Activated CD4-positive, alpha-beta T cell treated with anti-CD3 and anti-CD28 coated beads, Interleukin-10, Interleukin-2, amounts not matched to agents 100 ng/mL and 50 ng/mL, durations not matched to agents 16 hours and 8 hours (primary cell): ENCODE results near the gene CBX3.
"Not testable (repeated sequence)": the region's sequence is repeated elsewhere in the genome, so short reads cannot be mapped to it uniquely, and the experiment has no call there.

Experiments used
- DNase-seq: peaks from one replicate; pipeline ENCODE4 v3.0.0-alpha.2; 2020

Gene CBX3

DNA sequence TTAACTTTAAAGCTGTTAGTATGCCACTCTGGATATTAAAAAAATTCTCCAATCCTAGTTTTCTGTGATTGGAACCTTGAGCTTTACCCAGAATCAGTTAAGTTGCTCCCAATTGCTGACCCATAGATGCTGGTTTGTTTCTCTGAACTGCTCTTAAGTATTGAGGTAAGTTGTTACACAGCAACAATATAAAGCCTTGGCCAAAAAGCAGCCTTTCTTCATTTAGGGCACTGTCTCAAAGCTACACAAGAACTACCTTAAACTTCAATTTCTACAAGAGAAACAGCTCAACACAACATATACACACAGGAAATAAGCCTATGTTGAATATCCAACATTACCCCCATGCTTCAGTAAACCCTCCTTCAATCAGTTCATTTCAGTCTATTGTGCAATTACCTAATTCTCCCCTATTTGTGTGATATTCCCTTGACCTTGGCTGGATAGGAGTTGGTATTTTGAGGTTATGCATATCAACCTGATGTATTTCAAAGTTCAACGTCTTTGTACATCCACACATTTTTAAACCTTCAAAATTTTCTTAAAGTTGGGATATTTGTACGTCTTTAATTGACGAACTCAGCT is 12.5 kb upstream of the CBX3 start:
- DNase-seq = no peak

DNA sequence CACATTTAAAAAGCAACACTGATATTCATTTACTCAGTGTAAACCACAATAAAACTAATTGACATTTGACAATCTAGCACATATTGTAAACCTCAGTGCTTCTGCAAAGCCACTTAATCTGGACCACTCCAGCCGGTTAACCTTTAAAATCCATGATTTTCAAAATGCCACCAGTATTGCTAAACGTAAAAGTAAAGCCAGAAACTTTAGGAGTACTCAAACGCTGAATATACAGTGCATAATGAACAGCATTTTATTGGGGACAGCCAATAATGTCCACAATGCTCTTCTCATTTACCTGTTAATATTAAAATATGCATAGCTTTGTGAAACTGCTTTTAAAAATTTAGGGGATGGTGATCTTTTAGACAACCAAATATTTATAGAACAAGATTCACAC is 11.8 kb upstream of the CBX3 start:
- DNase-seq = no peak

DNA sequence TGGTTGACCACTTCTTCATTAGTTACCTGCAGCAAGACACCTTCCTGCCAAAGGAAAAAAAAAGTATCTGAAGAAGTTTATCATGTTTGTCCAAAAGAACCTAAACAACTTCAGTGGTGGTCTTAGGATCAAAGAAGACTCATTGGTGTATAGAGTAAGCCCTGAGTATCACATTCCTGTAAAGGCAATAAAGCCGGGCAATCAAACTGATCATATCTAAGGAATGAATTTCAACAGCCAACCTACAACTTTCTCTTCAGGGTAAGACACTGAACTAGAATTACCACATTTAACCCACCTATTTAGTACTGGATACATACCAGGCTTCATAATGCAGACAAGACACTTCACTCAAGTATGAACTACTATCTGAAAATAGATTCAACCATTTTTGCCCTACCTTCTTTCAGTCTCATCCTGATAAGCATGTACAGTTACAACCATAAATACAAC is 11.1 kb upstream of the CBX3 start:
- no peak for DNase-seq

DNA sequence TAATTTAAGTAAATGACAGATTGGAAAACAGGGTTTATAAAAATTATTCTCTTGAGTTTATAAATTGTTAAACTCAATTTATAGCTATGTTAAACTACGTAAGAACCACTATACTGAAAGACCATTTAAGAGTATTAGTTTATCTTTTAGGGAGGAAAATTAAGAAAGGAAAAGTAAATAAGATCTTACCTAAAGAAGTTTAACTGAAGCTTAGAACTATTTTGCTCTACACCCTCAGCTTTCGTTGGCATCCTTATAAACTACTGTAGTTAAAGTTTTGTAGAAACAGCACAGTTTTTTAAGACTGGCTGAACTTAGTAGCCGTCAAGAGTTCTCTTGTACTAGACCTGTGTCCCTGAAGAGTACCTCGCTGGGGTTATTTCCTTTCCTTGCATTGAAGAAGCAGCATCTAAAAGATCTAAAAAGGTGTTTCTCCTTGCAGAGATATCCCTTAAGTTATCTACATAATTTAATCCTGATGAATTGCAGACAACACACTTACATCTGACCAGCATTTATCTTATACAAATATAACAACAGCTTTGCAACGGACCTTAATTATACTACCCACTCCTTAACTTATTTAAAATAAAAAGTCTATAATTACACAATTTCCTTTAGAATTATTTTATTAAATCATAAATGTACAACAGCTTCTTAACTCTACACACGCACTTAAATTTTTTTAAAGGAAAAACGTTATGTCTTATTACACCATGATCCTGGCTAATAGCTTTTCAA is 10.1 kb upstream of the CBX3 start:
- no peak for DNase-seq

DNA sequence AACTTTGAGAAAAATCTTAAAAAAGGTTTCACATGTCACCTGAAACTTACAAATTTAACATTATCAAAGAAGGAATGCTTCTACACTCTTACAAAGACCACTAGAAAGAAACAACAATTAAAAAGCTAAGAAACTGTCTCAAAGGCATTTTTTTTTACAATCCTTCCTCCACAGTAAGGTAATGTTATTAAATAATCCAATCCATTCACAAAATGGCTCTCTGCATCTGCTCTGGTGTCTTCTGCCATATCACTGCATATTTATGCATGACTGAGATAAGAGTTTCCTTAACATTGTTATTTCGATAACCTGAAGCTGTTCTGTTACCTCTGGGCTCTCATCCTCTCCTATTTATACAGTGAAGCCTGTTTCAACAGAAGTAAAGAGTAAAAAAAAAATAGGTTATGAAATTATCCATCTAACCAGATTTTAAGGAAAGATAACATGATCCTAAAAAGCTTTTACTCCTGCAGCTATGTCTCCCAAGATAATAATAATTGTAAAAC is 9.5 kb upstream of the CBX3 start:
- DNase-seq = no peak

DNA sequence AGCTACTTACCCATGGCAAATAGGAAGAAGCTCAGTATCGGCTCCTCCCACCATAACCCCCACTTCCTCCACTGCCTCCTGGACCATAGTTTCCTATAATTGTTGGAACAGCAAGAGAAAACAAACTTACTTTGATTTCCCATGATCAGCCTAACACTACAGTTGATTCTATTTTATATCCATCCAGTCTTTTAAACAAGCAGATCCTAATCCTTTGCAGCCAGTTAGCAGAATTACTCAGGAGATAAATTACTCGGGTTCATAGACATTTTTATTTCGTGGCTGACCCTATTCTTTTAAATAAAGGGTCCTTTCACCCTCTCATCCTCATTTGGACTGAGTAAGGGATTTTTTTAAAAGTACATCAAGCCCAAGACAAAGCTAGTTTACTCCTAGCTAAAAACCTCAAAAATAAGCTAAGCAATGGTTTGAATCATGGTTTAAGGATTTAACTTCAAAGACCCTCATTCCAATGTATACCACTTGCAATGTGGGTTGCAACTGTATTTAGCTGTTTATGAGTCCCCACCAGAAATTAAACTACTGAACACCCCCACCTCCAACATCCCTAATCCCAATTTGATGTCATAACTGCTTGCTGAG is 9.0 kb upstream of the CBX3 start:
- no peak for DNase-seq

DNA sequence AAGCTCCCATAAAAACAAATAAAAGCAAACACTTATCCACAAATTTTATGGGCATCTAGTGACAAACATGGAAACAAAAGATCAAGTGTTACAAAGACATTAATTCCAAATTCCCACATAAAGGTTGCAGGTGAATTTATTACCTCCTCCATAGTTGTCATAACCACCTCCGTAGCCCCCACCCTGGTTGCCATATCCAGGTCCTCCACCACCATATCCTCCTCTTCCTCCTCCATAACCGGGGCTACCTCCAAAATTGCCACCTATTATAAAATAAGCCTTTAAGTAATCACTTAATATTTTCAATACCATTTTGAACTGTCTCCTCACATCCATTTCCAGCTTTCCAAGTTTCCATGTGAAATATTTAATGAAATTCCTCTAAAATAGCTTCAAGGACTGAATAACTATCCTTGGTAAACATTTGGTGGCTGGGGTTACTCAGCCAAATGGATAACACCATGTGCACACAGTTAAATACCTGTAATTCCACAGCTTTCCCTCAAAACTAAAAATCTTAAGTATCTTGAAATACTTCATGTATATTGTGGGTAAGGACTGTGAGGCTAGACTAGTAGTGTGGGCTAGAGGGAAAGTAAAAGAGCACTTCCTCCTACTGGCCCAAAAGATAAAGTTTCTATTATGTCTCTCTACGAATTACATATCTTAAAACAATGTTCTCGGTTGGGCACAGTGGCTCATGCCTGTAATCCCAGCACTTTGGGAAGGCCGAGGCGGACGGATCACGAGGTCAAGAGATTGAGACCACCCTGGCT is 7.9 kb upstream of the CBX3 start:
- DNase-seq = no peak

DNA sequence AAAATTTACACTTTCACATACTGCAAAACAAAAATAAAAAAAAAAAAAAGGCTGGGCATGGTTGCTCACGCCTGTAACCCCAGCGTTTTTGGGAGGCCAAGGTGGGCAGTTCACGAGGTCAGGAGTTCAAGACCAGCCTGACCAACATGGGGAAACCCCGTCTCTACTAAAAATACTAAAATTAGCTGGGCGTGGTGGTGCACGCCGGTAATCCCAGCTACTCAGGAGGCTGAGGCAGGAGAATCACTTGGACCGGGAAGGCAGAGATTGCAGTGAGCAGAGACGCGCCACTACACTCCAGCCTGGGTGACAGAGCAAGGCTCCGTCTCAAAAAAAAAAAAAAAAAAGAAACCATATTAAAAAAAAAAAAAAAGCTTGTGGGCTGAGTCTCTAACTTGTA is 6.8 kb upstream of the CBX3 start:
- DNase-seq = not testable (repeated sequence)

DNA sequence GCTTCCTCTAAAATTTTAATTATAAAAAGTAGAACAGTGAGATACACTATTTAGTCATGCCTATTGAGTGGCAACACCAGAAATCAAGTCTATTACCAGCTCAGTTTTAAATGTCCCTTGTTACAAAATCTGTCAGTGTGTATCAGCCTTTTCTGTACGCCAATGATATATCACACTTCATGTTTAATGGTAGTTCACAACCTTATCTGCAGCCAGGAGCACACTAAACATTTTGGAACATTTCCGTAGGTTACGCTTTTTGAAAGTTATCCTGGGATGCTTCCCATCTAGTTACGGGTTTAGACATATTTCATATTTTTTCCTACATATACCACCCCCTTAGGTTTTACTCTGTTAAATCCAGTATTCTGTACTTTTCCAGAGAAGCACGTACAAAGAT is 6.4 kb upstream of the CBX3 start:
- DNase-seq = no peak

DNA sequence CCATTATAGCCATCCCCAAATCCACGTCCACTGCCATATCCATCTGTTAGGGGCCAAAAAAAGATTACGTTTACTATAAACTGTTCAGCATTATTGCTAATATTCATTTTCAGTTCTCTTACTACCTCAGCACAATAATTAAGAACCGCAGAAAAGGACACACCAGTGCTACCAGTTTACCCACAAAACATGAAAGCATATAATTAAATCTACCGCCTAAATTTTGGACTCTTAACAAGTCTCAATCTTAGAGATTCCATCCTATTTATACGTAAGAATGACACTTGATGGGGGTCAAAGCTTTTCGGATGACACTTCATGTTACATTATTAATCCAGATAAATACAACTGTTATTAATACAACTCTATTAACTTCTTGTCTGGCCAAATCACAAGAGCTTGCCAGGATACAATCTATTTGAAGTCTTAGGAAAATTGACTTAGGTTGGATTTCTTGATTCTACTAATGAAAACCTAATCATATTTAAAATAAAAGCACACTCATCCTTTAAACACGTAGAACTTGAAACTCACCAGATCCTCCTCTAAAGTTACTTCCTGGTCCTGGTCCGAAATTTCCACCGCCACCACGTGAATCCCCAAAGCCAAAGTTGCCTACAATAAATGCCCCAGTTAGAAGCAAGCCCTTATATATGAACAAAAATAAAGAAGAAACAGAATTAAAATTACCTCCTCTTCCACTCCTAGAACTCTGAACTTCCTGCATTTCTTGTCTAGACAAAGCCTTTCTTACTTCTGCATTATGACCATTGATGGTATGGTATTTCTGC is 5.5 kb upstream of the CBX3 start:
- DNase-seq = no peak

DNA sequence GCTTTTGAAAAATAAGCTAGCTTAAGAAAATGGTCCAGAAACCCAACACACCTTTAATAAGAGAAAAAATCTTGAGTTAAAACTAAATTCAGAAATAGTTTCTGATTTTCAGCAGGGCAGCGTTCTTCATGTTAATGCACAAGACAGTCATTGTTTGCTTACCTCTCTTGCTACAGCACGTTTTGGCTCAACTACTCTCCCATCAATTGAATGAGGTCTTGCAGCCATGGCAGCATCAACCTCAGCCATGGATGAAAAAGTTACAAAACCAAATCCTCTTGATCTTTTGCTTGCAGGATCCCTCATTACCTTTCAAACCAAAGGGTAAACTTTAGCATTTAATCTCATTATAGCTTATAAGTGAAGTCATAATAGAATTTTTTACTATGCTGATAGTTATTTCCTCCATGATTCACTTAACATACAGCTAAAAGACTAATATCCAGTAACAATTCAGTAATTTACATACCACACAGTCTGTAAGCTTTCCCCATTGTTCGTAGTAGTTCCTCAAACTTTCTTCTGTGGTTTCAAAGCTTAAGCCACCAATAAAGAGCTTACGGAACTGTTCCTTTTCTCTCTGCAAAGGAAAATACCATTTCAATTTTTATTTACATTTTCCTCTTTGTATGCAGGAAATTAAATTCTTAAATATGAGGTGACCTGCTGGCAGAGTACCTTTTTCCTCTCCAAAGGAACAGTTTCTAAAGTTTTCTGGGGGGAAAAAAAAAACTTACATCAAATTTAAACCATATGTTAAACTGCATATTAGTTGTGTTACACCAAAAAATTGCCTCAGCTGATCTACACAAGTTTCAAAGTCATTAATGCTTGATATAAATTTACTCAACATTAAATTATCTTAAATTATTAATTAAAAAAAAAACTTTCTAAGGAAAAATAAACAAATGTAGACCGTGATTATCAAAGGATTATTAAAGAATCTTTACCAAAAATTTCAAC is 4.1 kb upstream of the CBX3 start:
- DNase-seq = no peak

DNA sequence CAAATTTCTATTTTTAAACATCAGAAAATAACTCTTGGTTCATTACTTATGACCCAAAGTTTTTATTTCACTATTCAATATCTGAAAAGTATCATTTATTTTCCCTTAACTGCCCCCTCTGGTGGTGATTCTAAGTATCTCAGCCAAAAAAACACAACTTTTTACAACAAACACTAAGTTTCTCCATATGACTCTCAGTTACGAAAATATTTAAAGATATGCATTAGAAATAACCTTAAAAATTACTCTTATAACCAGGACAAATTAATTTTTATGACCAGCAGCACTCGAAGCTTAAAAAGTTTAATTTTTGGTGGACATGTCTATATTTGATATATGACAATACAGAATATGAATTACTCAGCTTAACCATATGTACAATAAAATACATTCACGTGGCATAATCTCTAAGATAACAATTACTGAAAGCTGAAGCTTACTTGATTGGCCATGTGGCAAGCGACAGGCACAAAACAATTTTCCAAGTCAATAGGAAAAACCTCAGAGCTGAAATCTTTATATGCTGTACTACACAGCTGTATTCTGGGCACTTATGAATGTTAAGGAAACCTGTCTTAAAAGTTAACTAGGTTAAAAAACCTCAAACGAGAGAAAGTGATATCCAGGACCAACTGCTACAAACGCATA is 3.3 kb upstream of the CBX3 start:
- DNase-seq = no peak

DNA sequence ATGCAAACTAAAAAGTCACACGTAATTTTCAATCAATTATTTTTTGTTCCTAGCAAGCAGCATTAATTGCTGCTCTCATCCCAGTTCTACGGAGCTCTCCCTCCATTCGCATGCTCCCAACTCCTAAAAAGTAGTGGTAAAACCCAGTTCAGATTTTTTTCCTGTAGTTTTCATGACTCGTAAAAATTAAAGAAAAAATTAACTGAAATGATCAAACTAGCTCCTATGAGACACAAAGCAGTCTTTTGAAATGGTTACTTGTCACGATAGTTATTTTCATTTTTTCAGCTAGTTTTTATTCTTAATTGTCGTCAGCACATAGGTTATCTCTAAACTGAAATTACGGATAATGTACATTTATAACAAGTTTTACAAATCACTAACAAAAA is 2.8 kb upstream of the CBX3 start:
- DNase-seq = no peak

DNA sequence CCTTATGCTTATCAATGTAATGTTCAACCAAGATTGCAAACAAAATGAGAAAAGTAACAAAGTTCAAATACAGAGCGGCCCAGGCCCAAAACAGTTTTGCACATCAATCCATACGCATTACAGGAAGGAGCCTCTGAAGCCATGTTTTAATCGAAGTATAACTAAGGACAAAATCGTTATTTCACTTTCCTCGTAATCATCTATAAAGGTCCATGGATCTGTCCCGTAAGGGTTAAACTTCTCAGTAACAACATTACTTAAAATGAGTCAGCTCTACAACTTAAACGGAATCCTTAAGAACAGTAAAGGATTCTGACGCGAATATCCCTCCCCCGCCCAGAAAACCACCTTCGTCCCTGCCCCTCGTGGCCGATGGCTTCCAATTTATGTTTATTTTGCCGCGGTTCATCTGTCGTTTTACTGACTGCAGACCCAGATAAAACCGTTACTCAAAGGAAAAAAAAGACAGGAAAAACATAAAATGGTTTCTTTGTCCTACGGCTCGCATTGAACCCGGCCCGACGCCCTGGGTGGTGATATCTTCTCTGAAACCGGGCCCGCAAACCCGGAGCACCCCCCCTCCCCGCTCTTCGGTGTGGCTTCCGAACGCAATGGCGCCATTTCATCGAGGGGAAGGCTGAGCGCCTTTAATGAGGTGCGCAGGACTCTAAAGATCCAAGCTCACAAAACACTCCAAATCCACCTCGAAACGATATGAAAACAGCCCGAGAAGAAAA is 2.1 kb upstream of the CBX3 start:
- DNase-seq = peak; percentile 74

DNA sequence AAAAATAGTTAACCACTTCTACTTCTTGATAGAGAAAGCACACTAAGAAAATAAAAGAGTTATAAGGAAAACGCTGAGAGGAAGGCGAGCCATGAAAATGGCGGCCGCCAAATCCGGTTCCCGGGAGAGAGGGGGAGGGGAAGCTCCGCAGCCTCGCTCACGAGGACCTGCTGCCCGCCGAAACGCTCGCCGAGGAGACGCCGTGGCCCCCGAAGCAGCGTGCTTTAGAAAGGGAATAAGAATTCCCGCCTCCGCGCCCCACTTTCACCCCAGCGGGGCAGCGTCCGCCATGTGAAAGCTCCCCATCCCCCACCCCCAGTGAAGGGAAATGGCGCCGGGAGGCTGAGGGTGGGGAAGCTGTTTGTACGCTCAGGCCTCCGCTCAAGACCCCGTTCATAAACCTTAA is 1.5 kb upstream of the CBX3 start:
- DNase-seq = peak; percentile 78

DNA sequence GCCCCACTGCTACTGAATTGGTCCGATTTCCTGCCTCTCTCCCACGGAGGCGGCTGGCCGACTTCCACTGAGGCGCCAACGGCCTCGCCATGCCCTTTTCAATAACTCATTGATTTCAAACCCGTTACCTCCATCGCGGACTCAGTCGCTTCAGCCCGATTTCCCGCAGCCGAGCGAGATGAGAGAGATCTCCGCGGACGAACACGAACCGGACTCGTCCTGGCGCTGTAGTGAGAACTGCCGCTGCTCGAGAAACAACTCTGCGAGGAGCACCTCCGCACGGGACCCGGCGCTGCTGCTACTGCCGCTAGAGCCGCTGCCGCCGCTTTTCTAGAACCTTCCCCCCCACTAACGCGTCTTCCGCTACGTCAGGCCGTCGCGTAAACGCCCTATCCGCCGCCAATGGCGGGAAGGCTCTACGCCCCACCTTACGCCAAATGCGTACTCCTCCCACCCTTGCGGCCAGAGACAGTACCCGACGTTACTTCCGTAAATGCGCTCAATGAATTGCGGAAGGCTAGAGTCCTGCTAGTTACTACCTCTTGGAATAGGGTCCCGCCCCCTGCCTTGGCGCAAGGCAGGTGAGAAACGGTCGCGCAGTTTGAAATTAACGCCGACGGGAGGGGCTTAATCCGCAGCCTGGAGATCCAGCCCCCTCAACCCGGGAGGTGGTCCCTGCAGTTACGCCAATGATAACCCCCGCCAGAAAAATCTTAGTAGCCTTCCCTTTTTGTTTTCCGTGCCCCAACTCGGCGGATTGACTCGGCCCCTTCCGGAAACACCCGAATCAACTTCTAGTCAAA is 900 bp upstream of the CBX3 start, which contains the start of gene HNRNPA2B1:
Gene HNRNPA2B1, minus strand, starts transcription at position 303 of the 803 bp plus-strand sequence. Its CDS starts 169 bp downstream, at position 134.
- DNase-seq = peak; percentile 98

DNA sequence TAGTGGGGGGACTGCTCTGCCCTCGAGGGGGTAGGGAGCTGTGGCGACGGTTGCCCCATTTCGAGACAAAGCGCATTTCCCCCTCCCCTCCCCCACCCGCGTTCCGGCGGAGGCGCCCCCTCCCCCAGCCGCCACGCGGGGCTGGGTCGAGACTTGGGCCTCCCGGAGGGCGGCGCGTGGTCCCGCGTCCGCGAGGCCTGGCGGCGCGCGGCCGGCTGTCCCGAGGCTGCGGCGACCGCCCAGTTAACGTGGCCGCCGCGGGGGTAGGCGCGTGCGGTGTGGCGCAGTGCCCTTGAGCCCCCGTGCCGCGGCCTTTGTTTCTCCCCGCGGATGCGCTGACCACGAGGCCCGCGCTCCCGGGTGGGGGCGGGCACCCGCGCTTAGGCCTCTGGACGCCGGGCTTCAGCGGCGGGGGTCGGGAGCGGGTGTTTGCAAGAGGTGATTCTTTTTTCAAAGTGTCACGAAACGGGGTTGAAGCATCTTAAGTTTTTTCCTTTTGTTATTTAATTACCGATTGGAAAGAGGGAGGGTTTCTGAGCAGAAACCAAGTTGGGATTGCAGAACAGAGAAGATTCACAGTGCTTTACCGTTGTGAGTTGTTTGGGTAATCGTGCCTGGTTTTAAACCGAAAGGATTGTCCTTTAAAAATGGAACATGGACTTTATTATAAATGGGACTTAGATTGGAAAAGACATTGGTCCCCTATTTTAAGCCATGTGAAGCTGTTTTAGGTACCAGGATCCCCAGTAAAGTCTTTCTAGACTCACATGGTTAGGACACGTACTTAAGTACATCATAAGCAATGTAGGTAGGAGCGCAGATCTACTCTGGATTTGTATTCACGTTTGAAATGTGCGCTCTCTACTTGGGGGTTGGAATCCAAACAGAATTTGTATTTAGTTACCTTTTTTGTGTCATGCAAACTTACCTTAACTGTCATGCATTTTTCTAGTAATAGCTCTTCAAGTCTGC is 760 bp downstream of the CBX3 start:
- DNase-seq = peak; percentile 69

DNA sequence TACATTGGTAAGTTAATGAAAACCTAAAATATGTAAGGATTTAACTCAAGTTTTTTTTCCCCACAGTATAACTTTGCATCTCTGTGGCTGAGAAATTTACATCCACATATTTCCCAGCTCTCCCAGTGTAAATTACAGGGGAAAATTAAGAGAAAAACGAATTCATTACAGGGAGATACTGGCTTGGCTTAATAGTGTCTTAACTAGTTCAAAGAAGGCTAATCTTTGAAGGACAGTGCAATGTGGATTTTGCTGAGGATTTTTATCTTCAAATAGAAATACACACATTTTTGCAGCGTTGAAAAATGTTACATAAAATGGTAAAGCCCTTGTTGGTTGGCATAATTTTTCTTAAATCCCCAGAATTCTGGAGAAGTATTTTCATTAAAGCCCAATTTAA is 1.5 kb downstream of the CBX3 start:
- no peak for DNase-seq
